ENCODE data around the gene TSPAN9. TPM values are rescaled to one million over a fixed set of nuclear protein-coding genes. Genes with fewer than 3 reads are reported as not detected.

The TSPAN9 gene
- total RNA-seq, 1 donor from 2014 or later = 40.9 TPM

- Histone ChIP-seq H3K27ac (ENCODE audit: low read depth, low read length) (no peak overlapping the region), H3K4me2 (ENCODE audit: low read length) (no peak overlapping the region), H2AFZ (ENCODE audit: low read depth, low read length) (no peak overlapping the region), H4K20me1 (ENCODE audit: insufficient read depth, low read length) (peaks cover 38% of the 10 kb centered on the region), H3K4me3 (ENCODE audit: insufficient read depth, low read depth, low read length) (no peak overlapping the region), H3K27me3 (ENCODE audit: insufficient read depth, low read length) (no peaks in the 10 kb centered on the region), H3K4me1 (ENCODE audit: insufficient read depth, low read length) (no peaks in the 10 kb centered on the region), H3K9ac (ENCODE audit: low read length) (no peak overlapping the region), H3K36me3 (ENCODE audit: insufficient read depth, low read length) (no peaks in the 10 kb centered on the region), H3K9me3 (ENCODE audit: insufficient read depth, low read depth, low read length) (no peaks in the 10 kb centered on the region), H3K79me2 (ENCODE audit: insufficient read depth, low read length) (no peaks in the 10 kb centered on the region)
- Mint-ChIP-seq H3K4me1 (ENCODE audit: low read depth, unreplicated experiment) (no peaks in the 10 kb centered on the region), H3K4me3 (ENCODE audit: unreplicated experiment) (no peak overlapping the region), H3K27me3 (ENCODE audit: low read depth, unreplicated experiment) (peaks cover 21% of the 10 kb centered on the region), H3K9me3 (ENCODE audit: unreplicated experiment) (peaks cover 6% of the 10 kb centered on the region), H3K27ac (ENCODE audit: unreplicated experiment) (no peak overlapping the region), H3K36me3 (ENCODE audit: low read depth, unreplicated experiment) (peaks cover 17% of the 10 kb centered on the region)
- TF ChIP-seq, protein P1, sequence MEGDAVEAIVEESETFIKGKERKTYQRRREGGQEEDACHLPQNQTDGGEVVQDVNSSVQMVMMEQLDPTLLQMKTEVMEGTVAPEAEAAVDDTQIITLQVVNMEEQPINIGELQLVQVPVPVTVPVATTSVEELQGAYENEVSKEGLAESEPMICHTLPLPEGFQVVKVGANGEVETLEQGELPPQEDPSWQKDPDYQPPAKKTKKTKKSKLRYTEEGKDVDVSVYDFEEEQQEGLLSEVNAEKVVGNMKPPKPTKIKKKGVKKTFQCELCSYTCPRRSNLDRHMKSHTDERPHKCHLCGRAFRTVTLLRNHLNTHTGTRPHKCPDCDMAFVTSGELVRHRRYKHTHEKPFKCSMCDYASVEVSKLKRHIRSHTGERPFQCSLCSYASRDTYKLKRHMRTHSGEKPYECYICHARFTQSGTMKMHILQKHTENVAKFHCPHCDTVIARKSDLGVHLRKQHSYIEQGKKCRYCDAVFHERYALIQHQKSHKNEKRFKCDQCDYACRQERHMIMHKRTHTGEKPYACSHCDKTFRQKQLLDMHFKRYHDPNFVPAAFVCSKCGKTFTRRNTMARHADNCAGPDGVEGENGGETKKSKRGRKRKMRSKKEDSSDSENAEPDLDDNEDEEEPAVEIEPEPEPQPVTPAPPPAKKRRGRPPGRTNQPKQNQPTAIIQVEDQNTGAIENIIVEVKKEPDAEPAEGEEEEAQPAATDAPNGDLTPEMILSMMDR (IDR thresholded peaks at IDR 0.05; ENCODE audit: insufficient read depth, low read depth, low read length) = no peak
- no peak for TF ChIP-seq EZH2 (IDR thresholded peaks at IDR 0.05; ENCODE audit: insufficient read depth, low read length)
- FAIRE-seq (no peak), DNase-seq (ENCODE audit: low read depth) (no peak)
Measured at GRCh38 chr12:3250576-3250975, 173.4 kb downstream of the TSPAN9 start.

GRCh38 chr12:3251067-3251466 is 173.9 kb downstream of the TSPAN9 start:
- FAIRE-seq (no peak), DNase-seq (ENCODE audit: low read depth) (no peak)
- peaks cover 6% of the 10 kb centered on the region for H3K9me3 Mint-ChIP-seq (ENCODE audit: unreplicated experiment)
- H3K4me3 Mint-ChIP-seq (ENCODE audit: unreplicated experiment) = no peak overlapping the region
- no peaks in the 10 kb centered on the region for H3K4me1 ChIP-seq (ENCODE audit: insufficient read depth, low read length)
- peaks cover 42% of the 10 kb centered on the region for H4K20me1 ChIP-seq (ENCODE audit: insufficient read depth, low read length)
- no peaks in the 10 kb centered on the region for H3K79me2 ChIP-seq (ENCODE audit: insufficient read depth, low read length)
- H3K36me3 Mint-ChIP-seq (ENCODE audit: low read depth, unreplicated experiment) = peaks cover 14% of the 10 kb centered on the region
- H3K9me3 ChIP-seq (ENCODE audit: insufficient read depth, low read depth, low read length) = no peaks in the 10 kb centered on the region
- H3K4me3 ChIP-seq (ENCODE audit: insufficient read depth, low read depth, low read length) = no peak overlapping the region
- no peak overlapping the region for H3K27ac Mint-ChIP-seq (ENCODE audit: unreplicated experiment)
- H2AFZ ChIP-seq (ENCODE audit: low read depth, low read length) = no peak overlapping the region
- no peak overlapping the region for H3K27ac ChIP-seq (ENCODE audit: low read depth, low read length)
- no peaks in the 10 kb centered on the region for H3K4me1 Mint-ChIP-seq (ENCODE audit: low read depth, unreplicated experiment)
- H3K27me3 Mint-ChIP-seq (ENCODE audit: low read depth, unreplicated experiment) = peaks cover 21% of the 10 kb centered on the region
- H3K27me3 ChIP-seq (ENCODE audit: insufficient read depth, low read length) = no peaks in the 10 kb centered on the region
- no peak overlapping the region for H3K9ac ChIP-seq (ENCODE audit: low read length)
- no peak for TF ChIP-seq EZH2 (IDR thresholded peaks at IDR 0.05; ENCODE audit: insufficient read depth, low read length)
- TF ChIP-seq, protein P1 (IDR thresholded peaks at IDR 0.05; ENCODE audit: insufficient read depth, low read depth, low read length) = no peak
- H3K36me3 ChIP-seq (ENCODE audit: insufficient read depth, low read length) = no peaks in the 10 kb centered on the region
- H3K4me2 ChIP-seq (ENCODE audit: low read length) = no peak overlapping the region

GRCh38 chr12:3251691-3252090 is 174.5 kb downstream of the TSPAN9 start:
- Histone ChIP-seq H3K9me3 (ENCODE audit: insufficient read depth, low read depth, low read length) (no peaks in the 10 kb centered on the region), H3K4me2 (ENCODE audit: low read length) (no peak overlapping the region), H3K4me1 (ENCODE audit: insufficient read depth, low read length) (no peaks in the 10 kb centered on the region), H2AFZ (ENCODE audit: low read depth, low read length) (no peak overlapping the region), H3K27ac (ENCODE audit: low read depth, low read length) (no peak overlapping the region), H3K4me3 (ENCODE audit: insufficient read depth, low read depth, low read length) (no peak overlapping the region), H3K9ac (ENCODE audit: low read length) (no peak overlapping the region), H3K36me3 (ENCODE audit: insufficient read depth, low read length) (no peaks in the 10 kb centered on the region), H3K27me3 (ENCODE audit: insufficient read depth, low read length) (no peaks in the 10 kb centered on the region), H4K20me1 (ENCODE audit: insufficient read depth, low read length) (peaks cover 46% of the 10 kb centered on the region), H3K79me2 (ENCODE audit: insufficient read depth, low read length) (no peaks in the 10 kb centered on the region)
- TF ChIP-seq, protein P1 (IDR thresholded peaks at IDR 0.05; ENCODE audit: insufficient read depth, low read depth, low read length) = no peak
- TF ChIP-seq EZH2 (IDR thresholded peaks at IDR 0.05; ENCODE audit: insufficient read depth, low read length) = no peak
- Mint-ChIP-seq H3K27me3 (ENCODE audit: low read depth, unreplicated experiment) (peaks cover 19% of the 10 kb centered on the region), H3K4me3 (ENCODE audit: unreplicated experiment) (no peak overlapping the region), H3K4me1 (ENCODE audit: low read depth, unreplicated experiment) (no peaks in the 10 kb centered on the region), H3K9me3 (ENCODE audit: unreplicated experiment) (peaks cover 6% of the 10 kb centered on the region), H3K27ac (ENCODE audit: unreplicated experiment) (no peak overlapping the region), H3K36me3 (ENCODE audit: low read depth, unreplicated experiment) (peaks cover 14% of the 10 kb centered on the region)
- FAIRE-seq (no peak), DNase-seq (ENCODE audit: low read depth) (no peak)
